H1 (cell line): ENCODE results near the gene NDUFV1. TPM values are rescaled to one million over a fixed set of nuclear protein-coding genes. Genes with fewer than 3 reads are reported as not detected.

Source experiments
- CTCF ChIA-PET: fragments of 300-600 bp; sonication (Branson Sonifier 250); formaldehyde crosslinking; loops from one replicate; lab custom pipeline; 2021; ENCODE audit not compliant: partially characterized antibody; lab: Charles Lee
- POLR2A ChIA-PET: fragments of 300-600 bp; sonication (Branson Sonifier 250); formaldehyde crosslinking; loops from one replicate; lab custom pipeline; 2021; ENCODE audit warnings: inconsistent platforms; ENCODE audit not compliant: partially characterized antibody; lab: Charles Lee
- DNase-seq, 2 experiments: peaks; one replicate each; pipeline versions ENCODE4 v3.0.0 to v3.0.0-alpha.2; 2010 to 2022; ENCODE audit warnings: low spot score in 2 of 2, low read depth in 1 of 2, mixed read lengths in 1 of 2
- FAIRE-seq: peaks from 2 replicates; lab custom pipeline; 2011; peaks lifted over from hg19 to GRCh38; lab: Jason Lieb, UNC
- H2AFZ ChIP-seq: 2 replicates; pipeline ENCODE4 v1.8.1; 2012; ENCODE audit warnings: low read length, inconsistent platforms
- H2AK5ac ChIP-seq: 2 replicates; pipeline ENCODE4 v1.6.1; 2013; ENCODE audit warnings: low read depth, low read length
- H2BK120ac ChIP-seq: replicated peaks from 2 replicates; pipeline ENCODE3; 2013; ENCODE audit warnings: low read depth, low read length, inconsistent platforms
- H2BK12ac ChIP-seq: 2 replicates; pipeline ENCODE4 v1.6.1; 2013; ENCODE audit warnings: low read depth, low read length
- H2BK15ac ChIP-seq: 2 replicates; pipeline ENCODE4 v1.6.1; 2013; ENCODE audit warnings: low read length
- H2BK20ac ChIP-seq: 2 replicates; pipeline ENCODE4 v1.6.1; 2013; ENCODE audit warnings: low read length
- H2BK5ac ChIP-seq: 2 replicates; pipeline ENCODE4 v1.6.1; 2013; ENCODE audit warnings: low read depth, low read length
- H3K14ac ChIP-seq: 2 replicates; pipeline ENCODE4 v1.6.1; 2013; ENCODE audit warnings: inconsistent platforms; ENCODE audit not compliant: insufficient read length
- H3K18ac ChIP-seq: 2 replicates; pipeline ENCODE4 v1.6.1; 2013; ENCODE audit warnings: low read length; ENCODE audit errors: extremely low read depth
- H3K23ac ChIP-seq: 2 replicates; pipeline ENCODE4 v1.6.1; 2013; ENCODE audit warnings: inconsistent platforms; ENCODE audit not compliant: insufficient read length
- H3K23me2 ChIP-seq: 2 replicates; pipeline ENCODE4 v1.6.1; 2013; ENCODE audit warnings: low read depth, low read length
- H3K27ac ChIP-seq: 2 replicates; pipeline ENCODE4 v1.6.1; 2011; ENCODE audit warnings: low read depth, low read length, inconsistent platforms
- H3K27me3 ChIP-seq, 4 experiments: replicated peaks in 1 of 4; 1 replicate in 1 of 4; 2 replicates in 3 of 4; pipeline versions ENCODE4 v1.6.1 to v1.8.1; 2011 to 2013; ENCODE audit warnings: low read length in 3 of 4, mild to moderate bottlenecking in 3 of 4, inconsistent platforms in 2 of 4, mixed read lengths in 2 of 4, moderate library complexity in 1 of 4; ENCODE audit not compliant: control insufficient read depth in 3 of 4, insufficient read depth in 3 of 4; ENCODE audit errors: extremely low read depth in 1 of 4
- H3K36me3 ChIP-seq, 4 experiments: 2 replicates each; pipeline versions ENCODE4 v1.6.1 to v1.8.1; 2011 to 2013; ENCODE audit warnings: mild to moderate bottlenecking in 4 of 4, low read length in 3 of 4, moderate library complexity in 2 of 4, control low read depth in 1 of 4, inconsistent platforms in 1 of 4; ENCODE audit not compliant: insufficient read depth in 4 of 4, control insufficient read depth in 2 of 4
- H3K4ac ChIP-seq: replicated peaks from 2 replicates; pipeline ENCODE3; 2013; ENCODE audit warnings: low read length, low read depth, mixed read lengths, inconsistent platforms; ENCODE audit not compliant: insufficient read length
- H3K4me1 ChIP-seq, 4 experiments: replicated peaks in 1 of 4; 1 replicate in 1 of 4; 2 replicates in 3 of 4; pipeline versions ENCODE4 v1.6.1 to v1.8.1; 2011 to 2013; ENCODE audit warnings: low read length in 3 of 4, inconsistent platforms in 2 of 4, mixed read lengths in 1 of 4; ENCODE audit not compliant: insufficient read depth in 4 of 4, control insufficient read depth in 3 of 4
- H3K4me2 ChIP-seq, 2 experiments: 2 replicates each; pipeline versions ENCODE4 v1.6.1 to v1.8.1; 2011 to 2013; ENCODE audit warnings: low read depth in 2 of 2, low read length in 2 of 2, control low read depth in 1 of 2, inconsistent platforms in 1 of 2, mild to moderate bottlenecking in 1 of 2; ENCODE audit not compliant: insufficient read depth in 1 of 2
- H3K4me3 ChIP-seq, 4 experiments: fragments of 200-600, 300-600 bp in 1 of 4; sonication (generic), shearing (Covaris generic), sonication (Bioruptor Twin) in 1 of 4; 2 replicates each; pipeline versions ENCODE4 v1.5.1 to v1.8.1; 2011 to 2016; ENCODE audit warnings: low read length in 4 of 4, low read depth in 3 of 4, control low read depth in 2 of 4, inconsistent platforms in 2 of 4, mild to moderate bottlenecking in 2 of 4, mixed read lengths in 1 of 4, moderate library complexity in 1 of 4; ENCODE audit not compliant: insufficient read depth in 2 of 4; ENCODE audit errors: extremely low read depth in 1 of 4
- H3K56ac ChIP-seq: replicated peaks from 2 replicates; pipeline ENCODE3; 2013; ENCODE audit warnings: low read depth, mild to moderate bottlenecking, mixed read lengths, low read length, inconsistent platforms; ENCODE audit not compliant: insufficient read length
- H3K79me1 ChIP-seq: 2 replicates; pipeline ENCODE4 v1.6.1; 2013; ENCODE audit warnings: low read depth, low read length, control low read depth
- H3K79me2 ChIP-seq, 2 experiments: 2 replicates each; pipeline versions ENCODE4 v1.6.1 to v1.8.1; 2012 to 2013; ENCODE audit warnings: low read length in 2 of 2, mild to moderate bottlenecking in 2 of 2, inconsistent platforms in 1 of 2; ENCODE audit not compliant: insufficient read depth in 2 of 2, control insufficient read depth in 1 of 2
- H3K9ac ChIP-seq, 4 experiments: replicated peaks in 1 of 4; 1 replicate in 1 of 4; 2 replicates in 3 of 4; pipeline versions ENCODE4 v1.6.1 to v1.8.1; 2011 to 2013; ENCODE audit warnings: low read depth in 3 of 4, low read length in 3 of 4, control low read depth in 2 of 4, mild to moderate bottlenecking in 2 of 4, moderate library complexity in 2 of 4, inconsistent platforms in 1 of 4; ENCODE audit errors: extremely low read depth in 1 of 4
- H3K9me3 ChIP-seq, 2 experiments: 2 replicates each; pipeline versions ENCODE4 v1.6.1 to v1.8.1; 2012 to 2013; ENCODE audit warnings: mild to moderate bottlenecking in 2 of 2, moderate library complexity in 2 of 2, control low read depth in 1 of 2, inconsistent platforms in 1 of 2, low read depth in 1 of 2, low read length in 1 of 2, mixed read lengths in 1 of 2; ENCODE audit not compliant: insufficient read depth in 2 of 2
- H4K20me1 ChIP-seq, 2 experiments: replicated peaks in 1 of 2; 2 replicates each; pipeline versions ENCODE3 to v1.8.1; 2011 to 2013; ENCODE audit warnings: inconsistent platforms in 2 of 2, low read length in 2 of 2, mild to moderate bottlenecking in 1 of 2; ENCODE audit not compliant: insufficient read depth in 2 of 2, control insufficient read depth in 1 of 2
- H4K5ac ChIP-seq: 2 replicates; pipeline ENCODE4 v1.6.1; 2013; ENCODE audit warnings: low read length, low read depth, mixed read lengths, inconsistent platforms; ENCODE audit not compliant: insufficient read length
- H4K8ac ChIP-seq: 2 replicates; pipeline ENCODE4 v1.8.0; 2013; ENCODE audit warnings: mild to moderate bottlenecking, moderate library complexity, low read length, inconsistent platforms; ENCODE audit not compliant: insufficient read depth; ENCODE audit errors: extremely low read depth
- H4K91ac ChIP-seq: replicated peaks from 2 replicates; pipeline ENCODE3; 2013; ENCODE audit warnings: low read length, mixed read lengths, inconsistent platforms; ENCODE audit not compliant: insufficient read length
- EZH2 ChIP-seq: fragments of 200-600 bp; sonication (generic); IDR thresholded peaks from 2 replicates; pipeline ENCODE4 v1.7.1; 2012; ENCODE audit warnings: low read depth, mild to moderate bottlenecking, moderate library complexity, low read length, inconsistent platforms; ENCODE audit not compliant: severe bottlenecking
- MAX ChIP-seq: IDR thresholded peaks from 2 replicates; pipeline ENCODE4 v1.6.1; 2012; ENCODE audit warnings: inconsistent platforms
- NRF1 ChIP-seq: IDR thresholded peaks from 2 replicates; pipeline ENCODE4 v1.6.1; 2011; ENCODE audit warnings: mild to moderate bottlenecking, low read depth, low read length, improper control_type of control experiment
- SAP30 ChIP-seq: fragments of 300-600 bp; sonication (generic); IDR thresholded peaks from 2 replicates; pipeline ENCODE4 v1.7.1; 2012; ENCODE audit warnings: low read length, moderate library complexity, mild to moderate bottlenecking, inconsistent platforms; ENCODE audit not compliant: insufficient read depth, insufficient replicate concordance
- SP4 ChIP-seq: IDR thresholded peaks from 2 replicates; pipeline ENCODE4 v1.6.1; 2012; ENCODE audit warnings: low read length, inconsistent platforms
- USF2 ChIP-seq: IDR thresholded peaks from 2 replicates; pipeline ENCODE4 v1.6.1; 2011; ENCODE audit warnings: low read length, improper control_type of control experiment
- YY1 ChIP-seq: IDR thresholded peaks from 2 replicates; pipeline ENCODE4 v1.6.1; 2011; ENCODE audit warnings: low read depth, mild to moderate bottlenecking, low read length
- WGBS, 2 experiments: shearing (Covaris generic) in 1 of 2; methylation state at CpG; one replicate each; pipeline versions ENCODE4 v1.1.6 to v1.1.7; 2013 to 2015; ENCODE audit warnings: low lambda C conversion rate in 2 of 2, mixed read lengths in 2 of 2, inconsistent platforms in 1 of 2, low coverage in 1 of 2, missing lambda C conversion rate in 1 of 2; ENCODE audit not compliant: insufficient replicate concordance in 2 of 2, insufficient coverage in 1 of 2, insufficient read length in 1 of 2; ENCODE audit errors: extremely low coverage in 1 of 2, missing lambda C conversion rate in 1 of 2; 5-methylcytosine and 5-hydroxymethylcytosine counted together
- polyA plus RNA-seq, 7 experiments: library from polyadenylated mRNA; depleted of rRNA in 3 of 7; stranded (reverse) in 5 of 7; unstranded in 2 of 7; fragments of >200 nt in 5 of 7; fragments of 200-250 nt in 2 of 7; gene quantifications; 1 replicate in 5 of 7; 2 replicates in 1 of 7; 4 replicates in 1 of 7; pipeline versions ENCODE4 v1.2.1 to v1.2.3, GENCODE V29; 2011 to 2013; ENCODE audit warnings: missing spikeins in 2 of 7, mixed read lengths in 2 of 7
- total RNA-seq: library from RNA; stranded (reverse); fragmentation: NEBNext Ultra II Directional; extraction: Animal tissue kit (Norgen Biotek cat#: 25700); gene quantifications from 2 replicates; pipeline ENCODE4 v1.2.1, GENCODE V29; 2021

The NDUFV1 gene
- total and polyA plus RNA-seq, 2 of the 8 experiments (the other 6 are each of a cell fraction or from before 2014, with no cell fraction given) = 125 to 131 TPM

GRCh38 chr11:67631411-67631810 lies 24.7 kb downstream of the NDUFV1 start:
- Histone ChIP-seq H3K9me3 (no peaks in the 10 kb centered on the region), H4K5ac (no peak overlapping the region), H3K4ac (peak overlapping the region; percentile 80), H3K27ac (no peak overlapping the region), H3K4me2 (peak overlapping the region; percentile 37 to 83; a peak in 3 of 4 replicates), H2BK20ac (no peak overlapping the region), H3K56ac (no peak overlapping the region), H3K27me3 (no peaks in the 10 kb centered on the region; a peak in 1 of 7 replicates), H3K9ac (peak overlapping the region in 1 of 4 experiments; percentile 16; a peak in 2 of 7 replicates), H2AFZ (no peak overlapping the region), H2AK5ac (no peak overlapping the region), H3K4me3 (peak overlapping the region in 1 of 4 experiments; percentile 84; a peak in 1 of 8 replicates), H2BK120ac (no peak overlapping the region), H4K91ac (no peak overlapping the region), H3K36me3 (peaks cover 0 to 1% (median 0%) of the 10 kb centered on the region in 4 experiments; a peak in 1 of 8 replicates), H3K18ac (no peak overlapping the region), H3K79me2 (no peaks in the 10 kb centered on the region), H3K4me1 (peaks cover 0 to 29% (median 18%) of the 10 kb centered on the region in 4 experiments; a peak in 6 of 7 replicates), H3K23ac (no peak overlapping the region), H3K79me1 (no peaks in the 10 kb centered on the region), H4K8ac (no peak overlapping the region; the same call in 1 of the 2 replicates), H3K14ac (no peak overlapping the region), H2BK15ac (no peak overlapping the region), H2BK5ac (no peak overlapping the region; the same call in 1 of the 2 replicates), H4K20me1 (no peaks in the 10 kb centered on the region), H3K23me2 (peaks cover 2% of the 10 kb centered on the region; the same call in 1 of the 2 replicates), H2BK12ac (0 out of 2 replicates have a peak overlapping the region, but pooled peaks have one; percentile 42)
- DNase-seq (no peak), FAIRE-seq (no peak)
- ChIA-PET POLR2A (interaction anchor here (0.8 to 11.7 kb wide), 2 partner anchors 14 to 23 kb away, joined by 3 to 194 read pairs; no protein-coding TSS in a partner anchor), CTCF (interaction anchor here (0.9 to 10.1 kb wide), 12 partner anchors 9 to 161 kb away, joined by 3 to 117 read pairs (median 6); partner anchors contain the start of gene TBX10)
- 80% methylated on average over 7 of the region's 7 CpGs; no CpG with 5 or more reads in 1 of the 2 experiments for WGBS, 2 experiments
- TF ChIP-seq EZH2 = no peak
- no peak for TF ChIP-seq SAP30
- TF ChIP-seq YY1 = no peak
- no peak for TF ChIP-seq USF2
- no peak for TF ChIP-seq NRF1
- TF ChIP-seq SP4 = 0 out of 2 replicates have a peak, but pooled peaks have one; percentile 30
- TF ChIP-seq MAX = no peak
